PC-3 (cell line): ENCODE measurements around the gene CA10. TPM values are rescaled to one million over a fixed set of nuclear protein-coding genes. Genes with fewer than 3 reads are reported as not detected.

Source experiments
- ATAC-seq: fragments of 200-7000 bp; cut with Tn5 transposase; 2 replicates; pipeline ENCODE4 v1.9.1; 2020; ENCODE audit warnings: mild to moderate bottlenecking, moderate library complexity
- Bru-seq: library from RNA; stranded (reverse); fragments of 400-500 nt; gene quantifications from one replicate; lab custom pipeline; 2021; lab: Mats Ljungman, UMichigan
- BruChase-seq, 2 experiments: library from RNA; stranded (reverse); fragments of 400-500 nt; gene quantifications; one replicate each; lab custom pipeline; 2021; lab: Mats Ljungman, UMichigan
- BruUV-seq: library from RNA; stranded (reverse); fragments of 400-500 nt; replicated peaks from 2 replicates; lab custom pipeline; 2021; lab: Mats Ljungman, UMichigan
- CTCF ChIA-PET: fragments of 300-600 bp; sonication (Branson Sonifier 250); formaldehyde crosslinking; loops from one replicate; lab custom pipeline; 2022; ENCODE audit warnings: antibody characterized with exemption; lab: Charles Lee
- POLR2A ChIA-PET: fragments of 300-600 bp; sonication (Branson Sonifier 250); formaldehyde crosslinking; loops from one replicate; lab custom pipeline; 2022; ENCODE audit warnings: antibody characterized with exemption; ENCODE audit not compliant: unreplicated experiment; lab: Charles Lee
- DNase-seq: peaks from one replicate; pipeline ENCODE4 v3.0.0-alpha.2; 2015
- H2AFZ ChIP-seq: fragments of 300-600 bp; sonication (generic); 2 replicates; pipeline ENCODE4 v1.6.0; 2016; ENCODE audit warnings: antibody characterized with exemption, low read length
- H3F3A ChIP-seq: fragments of 300-600 bp; sonication (generic); one replicate; pipeline ENCODE4 v1.6.0; 2017; ENCODE audit warnings: antibody characterized with exemption, low read length, control low read depth, mild to moderate bottlenecking; ENCODE audit not compliant: unreplicated experiment
- H3K27ac ChIP-seq: fragments of 300-600 bp; sonication (generic); 2 replicates; pipeline ENCODE4 v1.5.1; 2016; ENCODE audit warnings: mild to moderate bottlenecking, low read length
- H3K27me3 ChIP-seq: fragments of 300-600 bp; sonication (generic); 2 replicates; pipeline ENCODE4 v1.6.1; 2016; ENCODE audit warnings: low read length, mixed read lengths
- H3K36me3 ChIP-seq: fragments of 300-600 bp; sonication (generic); 2 replicates; pipeline ENCODE4 v1.6.1; 2016; ENCODE audit warnings: low read depth, mixed run types, low read length, mixed read lengths
- H3K4me1 ChIP-seq: fragments of 300-600 bp; sonication (generic); 2 replicates; pipeline ENCODE4 v1.5.1; 2016; ENCODE audit warnings: low read length; ENCODE audit not compliant: insufficient read depth
- H3K4me2 ChIP-seq: fragments of 300-600 bp; sonication (generic); 2 replicates; pipeline ENCODE4 v1.6.0; 2016; ENCODE audit warnings: low read length
- H3K4me3 ChIP-seq: fragments of 300-600 bp; sonication (generic); 2 replicates; pipeline ENCODE4 v1.5.1; 2016; ENCODE audit warnings: mild to moderate bottlenecking, low read length, mixed read lengths
- H3K79me2 ChIP-seq: fragments of 300-600 bp; sonication (generic); 2 replicates; pipeline ENCODE4 v1.6.1; 2017; ENCODE audit warnings: low read length, mixed read lengths
- H3K9ac ChIP-seq: fragments of 300-600 bp; sonication (generic); 2 replicates; pipeline ENCODE4 v1.6.0; 2016; ENCODE audit warnings: mild to moderate bottlenecking, low read length
- H3K9me2 ChIP-seq: fragments of 300-600 bp; sonication (generic); replicated peaks from 2 replicates; pipeline ENCODE4 v1.6.1; 2016; ENCODE audit warnings: mixed run types, low read length, mixed read lengths
- H3K9me3 ChIP-seq: fragments of 300-600 bp; sonication (generic); 2 replicates; pipeline ENCODE4 v1.6.1; 2016; ENCODE audit warnings: low read length, mixed read lengths
- H4K20me1 ChIP-seq: fragments of 300-600 bp; sonication (generic); 2 replicates; pipeline ENCODE4 v1.6.1; 2016; ENCODE audit warnings: low read length, mixed read lengths
- EZH2 ChIP-seq: fragments of 300-600 bp; sonication (generic); IDR thresholded peaks from one replicate; pipeline ENCODE4 v1.6.1; 2017; ENCODE audit warnings: antibody characterized with exemption, mild to moderate bottlenecking, low read length; ENCODE audit not compliant: unreplicated experiment
- EZH2phosphoT487 ChIP-seq: fragments of 300-600 bp; sonication (generic); IDR thresholded peaks from 2 replicates; pipeline ENCODE4 v1.6.1; 2018; ENCODE audit warnings: mild to moderate bottlenecking, antibody characterized with exemption, low read length, borderline replicate concordance
- intact Hi-C: fragments of 100-400 bp; cut with micrococcal nuclease; formaldehyde crosslinking; loops from 2 replicates; pipeline ENCODE4 v1.9.0; 2023
- long read RNA-seq: library from polyadenylated mRNA; unstranded; transcript quantifications from one replicate; pipeline ENCODE4 v2.0.0, GENCODE V29; 2021; ENCODE audit not compliant: unreplicated experiment
- total RNA-seq: library from RNA; depleted of rRNA; stranded (reverse); fragments of >200 nt; gene quantifications from 2 replicates; pipeline ENCODE4 v1.2.3, GENCODE V29; 2014; rRNA removed
- TF ChIP-seq, protein P1 (sequence below): fragments of 300-600 bp; sonication (generic); conservative IDR thresholded peaks from 2 replicates; pipeline ENCODE4 v1.5.1; 2017; ENCODE audit warnings: antibody characterized with exemption, low read depth, mild to moderate bottlenecking, low read length

Gene CA10
- not detected in 2 replicates for total RNA-seq
- percentile 1 among the genes with signal in this experiment for Bru-seq, nascent RNA
- percentile 1 among the genes with signal in this experiment for BruChase-seq, experiment 1, labeled RNA remaining after a 6-hour chase
- BruChase-seq, experiment 2, labeled RNA remaining after a 2-hour chase: percentile 1 among the genes with signal in this experiment
- long read RNA-seq: 0 reads

DNA sequence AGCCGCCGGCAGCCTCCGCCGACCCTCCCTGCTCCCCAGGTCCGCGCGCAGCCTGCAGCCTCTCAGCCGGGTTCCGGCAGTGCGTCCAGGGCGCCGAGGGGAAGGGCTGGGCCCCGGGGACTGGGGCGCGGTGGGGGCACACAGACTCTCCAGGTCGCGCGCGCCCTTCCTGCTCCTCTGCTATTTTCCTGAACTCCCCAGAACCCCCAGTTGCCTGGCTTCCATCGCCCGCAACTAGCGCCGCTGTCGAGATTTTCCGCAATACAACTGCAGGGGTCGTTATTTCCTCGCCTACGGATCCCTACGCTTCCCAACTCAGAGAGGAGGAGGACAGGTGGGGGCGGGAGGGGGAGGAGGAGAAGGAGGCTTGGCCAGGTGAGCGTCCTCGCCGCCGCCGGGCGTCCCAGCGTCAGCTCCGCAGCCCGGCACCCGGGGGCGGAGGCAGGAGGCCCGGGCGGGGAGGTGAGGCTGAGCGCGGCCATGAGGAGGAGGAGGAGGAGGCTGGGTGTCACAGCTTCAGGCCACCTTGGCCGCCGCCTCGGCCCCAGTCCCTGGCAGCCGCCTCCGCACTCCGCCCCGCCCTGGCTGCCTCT is at the start of gene CA10:
TSS of gene CA10 (minus strand) at position 265 of the 593 bp plus-strand sequence.
- Histone ChIP-seq H3K9ac (no peak within 1 kb of the TSS), H3K36me3 (no peaks in the 10 kb centered on the region), H3K79me2 (no peaks in the 10 kb centered on the region), H3K9me2 (no peaks in the 10 kb centered on the region), H3K27ac (no peak within 1 kb of the TSS), H3K4me2 (no peak within 1 kb of the TSS), H3K27me3 (peaks cover 29% of the 10 kb centered on the region), H3K4me3 (no peak within 1 kb of the TSS), H3F3A (no peaks in the 10 kb centered on the region), H3K9me3 (peaks cover 18% of the 10 kb centered on the region), H3K4me1 (no peaks in the 10 kb centered on the region), H2AFZ (no peak within 1 kb of the TSS), H4K20me1 (no peaks in the 10 kb centered on the region)
- no TSS peak for BruUV-seq
- ATAC-seq: no peak
- POLR2A ChIA-PET: no interaction called here
- DNase-seq: no peak
- intact Hi-C loops: no loop called here
- CTCF ChIA-PET: no interaction called here
- no peak for TF ChIP-seq EZH2phosphoT487
- TF ChIP-seq EZH2: no peak
- TF ChIP-seq, protein P1, sequence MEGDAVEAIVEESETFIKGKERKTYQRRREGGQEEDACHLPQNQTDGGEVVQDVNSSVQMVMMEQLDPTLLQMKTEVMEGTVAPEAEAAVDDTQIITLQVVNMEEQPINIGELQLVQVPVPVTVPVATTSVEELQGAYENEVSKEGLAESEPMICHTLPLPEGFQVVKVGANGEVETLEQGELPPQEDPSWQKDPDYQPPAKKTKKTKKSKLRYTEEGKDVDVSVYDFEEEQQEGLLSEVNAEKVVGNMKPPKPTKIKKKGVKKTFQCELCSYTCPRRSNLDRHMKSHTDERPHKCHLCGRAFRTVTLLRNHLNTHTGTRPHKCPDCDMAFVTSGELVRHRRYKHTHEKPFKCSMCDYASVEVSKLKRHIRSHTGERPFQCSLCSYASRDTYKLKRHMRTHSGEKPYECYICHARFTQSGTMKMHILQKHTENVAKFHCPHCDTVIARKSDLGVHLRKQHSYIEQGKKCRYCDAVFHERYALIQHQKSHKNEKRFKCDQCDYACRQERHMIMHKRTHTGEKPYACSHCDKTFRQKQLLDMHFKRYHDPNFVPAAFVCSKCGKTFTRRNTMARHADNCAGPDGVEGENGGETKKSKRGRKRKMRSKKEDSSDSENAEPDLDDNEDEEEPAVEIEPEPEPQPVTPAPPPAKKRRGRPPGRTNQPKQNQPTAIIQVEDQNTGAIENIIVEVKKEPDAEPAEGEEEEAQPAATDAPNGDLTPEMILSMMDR: no peak

DNA sequence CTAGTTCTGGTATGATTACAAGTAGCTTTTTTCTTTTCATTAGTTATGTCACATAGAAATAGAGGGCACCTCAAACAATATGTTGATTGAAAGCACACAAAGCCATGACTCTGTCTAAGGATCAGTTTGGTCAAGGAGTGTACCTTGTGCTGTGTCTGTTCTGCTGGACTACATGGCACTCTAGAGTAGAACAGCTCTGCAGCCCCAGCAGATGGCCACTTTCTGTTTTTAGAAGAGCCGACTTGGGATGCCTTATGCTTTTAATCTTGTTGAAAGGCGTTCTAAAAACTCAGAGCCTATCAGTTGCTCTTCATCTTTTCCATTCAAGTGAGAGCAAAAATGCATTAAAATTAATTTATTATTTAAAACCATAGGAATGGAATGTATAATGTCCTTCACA is 49.3 kb upstream of the CA10 start:
- TF ChIP-seq EZH2: no peak
- TF ChIP-seq EZH2phosphoT487: no peak
- TF ChIP-seq, protein P1: no peak
- CTCF ChIA-PET: no interaction called here
- no peak for ATAC-seq

DNA sequence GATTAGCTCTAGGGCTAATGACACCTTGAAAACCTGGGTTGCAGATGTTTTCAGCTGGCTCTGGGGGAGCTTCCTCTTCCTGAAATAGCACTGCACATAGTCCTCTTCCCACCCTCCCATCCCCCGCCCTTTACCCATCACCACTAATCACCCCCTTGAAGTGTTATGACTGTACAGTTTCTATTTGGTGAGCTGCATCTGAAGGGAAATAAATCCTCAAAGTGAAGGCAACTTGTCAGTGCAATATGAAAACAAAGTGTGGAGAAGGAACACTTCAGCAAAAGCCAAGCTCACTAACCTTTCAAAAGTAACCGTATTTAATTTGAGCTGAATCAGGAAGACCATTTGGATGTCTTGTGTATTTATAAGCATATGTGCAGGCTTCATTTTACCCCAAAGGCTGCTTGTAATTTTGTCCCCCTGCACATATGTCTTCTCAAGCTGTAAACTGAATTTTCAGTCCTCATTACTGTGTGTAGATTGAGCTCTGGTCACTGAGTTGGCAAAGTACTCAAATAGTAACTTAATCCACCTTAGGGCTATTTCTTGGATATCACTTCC is 44.1 kb upstream of the CA10 start:
- Histone ChIP-seq H3K9me3 (no peaks in the 10 kb centered on the region), H3K36me3 (no peaks in the 10 kb centered on the region), H4K20me1 (no peaks in the 10 kb centered on the region), H3K4me2 (no peak overlapping the region), H3K27ac (no peak overlapping the region), H3K4me3 (no peak overlapping the region), H3K4me1 (no peaks in the 10 kb centered on the region), H3F3A (no peaks in the 10 kb centered on the region), H3K27me3 (no peaks in the 10 kb centered on the region), H3K9me2 (no peaks in the 10 kb centered on the region), H3K79me2 (no peaks in the 10 kb centered on the region), H3K9ac (no peak overlapping the region), H2AFZ (no peak overlapping the region)
- intact Hi-C loops: no loop called here
- ChIA-PET CTCF (no interaction called here), POLR2A (no interaction called here)
- no peak for TF ChIP-seq EZH2
- TF ChIP-seq EZH2phosphoT487: no peak
- TF ChIP-seq, protein P1: no peak
- no TSS peak for BruUV-seq
- DNase-seq (no peak), ATAC-seq (no peak)

More for the DNA sequence above, 49.3 kb upstream of the CA10 start:
- POLR2A ChIA-PET: no interaction called here
- no peaks in the 10 kb centered on the region for H3K27me3 ChIP-seq
- no peaks in the 10 kb centered on the region for H3K79me2 ChIP-seq
- no peak overlapping the region for H2AFZ ChIP-seq
- no peaks in the 10 kb centered on the region for H3F3A ChIP-seq
- intact Hi-C loops: no loop called here
- H3K36me3 ChIP-seq: no peaks in the 10 kb centered on the region
- H4K20me1 ChIP-seq: no peaks in the 10 kb centered on the region
- H3K4me1 ChIP-seq: no peaks in the 10 kb centered on the region
- no peaks in the 10 kb centered on the region for H3K9me3 ChIP-seq
- no peak overlapping the region for H3K4me3 ChIP-seq
- BruUV-seq: no TSS peak
- H3K9ac ChIP-seq: no peak overlapping the region
- H3K27ac ChIP-seq: no peak overlapping the region
- no peak overlapping the region for H3K4me2 ChIP-seq
- no peaks in the 10 kb centered on the region for H3K9me2 ChIP-seq
- DNase-seq: no peak
